B cell (primary cell): Measurements from ENCODE around the gene BLOC1S1. TPM values are rescaled to one million over a fixed set of nuclear protein-coding genes. Genes with fewer than 3 reads are reported as not detected.

Source experiments
- ATAC-seq: fragments of 200-7000 bp; cut with Tn5 transposase; one replicate; pipeline ENCODE4 v1.10.0; 2021; ENCODE audit warnings: low read depth, mild to moderate bottlenecking, moderate number of reproducible peaks, moderate library complexity
- CTCF ChIA-PET: fragments of 350-600 bp; sonication (Branson Sonifier 250); formaldehyde crosslinking; loops from one replicate; lab custom pipeline; 2021; ENCODE audit warnings: antibody characterized with exemption, inconsistent platforms; lab: Charles Lee
- POLR2A ChIA-PET: fragments of 350-600 bp; sonication (Branson Sonifier 250); formaldehyde crosslinking; loops from one replicate; lab custom pipeline; 2021; ENCODE audit warnings: antibody characterized with exemption; lab: Charles Lee
- DNase-seq: peaks from one replicate; pipeline ENCODE4 v3.0.0; 2013
- H2AFZ ChIP-seq: 2 replicates; pipeline ENCODE4 v1.6.1; 2012; ENCODE audit warnings: mild to moderate bottlenecking, low read depth, low read length; ENCODE audit not compliant: insufficient read depth, poor library complexity, severe bottlenecking
- H3K27ac ChIP-seq, 2 donors: 1 replicate in 1 of 2; 2 replicates in 1 of 2; pipeline ENCODE4 v1.5.1; 2012 to 2013; ENCODE audit warnings: low read length in 2 of 2, mild to moderate bottlenecking in 2 of 2, moderate library complexity in 1 of 2
- H3K27me3 ChIP-seq, 4 experiments: fragments of 200-600 bp in 1 of 4; sonication (generic) in 1 of 4; replicated peaks in 1 of 4; 1 replicate in 2 of 4; 2 replicates in 2 of 4; pipeline versions ENCODE4 v1.6.1 to v1.7.0; 2013 to 2016; ENCODE audit warnings: low read length in 3 of 4, mild to moderate bottlenecking in 2 of 4, mixed read lengths in 1 of 4, moderate library complexity in 1 of 4; ENCODE audit not compliant: insufficient read depth in 4 of 4, control insufficient read depth in 3 of 4; ENCODE audit errors: control extremely low read depth in 1 of 4
- H3K36me3 ChIP-seq, 2 experiments: replicated peaks in 1 of 2; 1 replicate in 1 of 2; 2 replicates in 1 of 2; pipeline versions ENCODE4 v1.6.1 to v1.7.1; 2013; ENCODE audit warnings: low read length in 1 of 2; ENCODE audit not compliant: insufficient read depth in 2 of 2, control insufficient read depth in 1 of 2; ENCODE audit errors: control extremely low read depth in 1 of 2, extremely low read depth in 1 of 2
- H3K4me1 ChIP-seq, 2 donors: fragments of 200-600 bp in 1 of 2; sonication (generic) in 1 of 2; 1 replicate in 1 of 2; 2 replicates in 1 of 2; pipeline versions ENCODE4 v1.5.1 to v1.6.1; 2013 to 2017; ENCODE audit warnings: low read length in 2 of 2; ENCODE audit not compliant: control insufficient read depth in 2 of 2, insufficient read depth in 2 of 2
- H3K4me2 ChIP-seq: replicated peaks from 2 replicates; pipeline ENCODE3; 2012; ENCODE audit warnings: mild to moderate bottlenecking, low read depth, low read length; ENCODE audit not compliant: poor library complexity, severe bottlenecking
- H3K4me3 ChIP-seq, 5 experiments: fragments of 200-600 bp in 1 of 5; sonication (generic) in 1 of 5; 1 replicate in 3 of 5; 2 replicates in 2 of 5; pipeline versions ENCODE4 v1.5.1 to v1.7.0; 2011 to 2016; ENCODE audit warnings: low read length in 4 of 5, mild to moderate bottlenecking in 4 of 5, low read depth in 2 of 5, control low read depth in 1 of 5, moderate library complexity in 1 of 5; ENCODE audit not compliant: insufficient read depth in 1 of 5; ENCODE audit errors: control extremely low read depth in 1 of 5, extremely low read depth in 1 of 5
- H3K79me2 ChIP-seq: fragments of 200-600 bp; sonication (generic); one replicate; pipeline ENCODE4 v1.6.0; 2016; ENCODE audit warnings: low read length; ENCODE audit not compliant: control insufficient read depth, insufficient read depth
- H3K9ac ChIP-seq: fragments of 200-600 bp; sonication (generic); 2 replicates; pipeline ENCODE4 v1.6.1; 2017; ENCODE audit warnings: mild to moderate bottlenecking, low read length, moderate library complexity
- H3K9me3 ChIP-seq, 3 donors: one replicate each; pipeline versions ENCODE4 v1.6.1 to v1.7.1; 2013; ENCODE audit warnings: low read length in 2 of 3; ENCODE audit not compliant: control insufficient read depth in 2 of 3, insufficient read depth in 1 of 3; ENCODE audit errors: control extremely low read depth in 1 of 3
- H4K20me1 ChIP-seq: 2 replicates; pipeline ENCODE4 v1.6.0; 2012; ENCODE audit warnings: mild to moderate bottlenecking, low read length; ENCODE audit not compliant: insufficient read depth, control insufficient read depth, poor library complexity, severe bottlenecking
- H3K27ac Mint-ChIP-seq: one replicate; pipeline ENCODE4 v1.8.0; 2021; ENCODE audit warnings: mixed read lengths
- H3K27me3 Mint-ChIP-seq: one replicate; pipeline ENCODE4 v1.8.0; 2021; ENCODE audit warnings: mixed read lengths
- H3K4me1 Mint-ChIP-seq: one replicate; pipeline ENCODE4 v1.8.0; 2021; ENCODE audit warnings: mixed read lengths
- H3K4me3 Mint-ChIP-seq: one replicate; pipeline ENCODE4 v1.8.0; 2021; ENCODE audit warnings: mixed read lengths
- H3K9me3 Mint-ChIP-seq: one replicate; pipeline ENCODE4 v1.8.0; 2022; ENCODE audit warnings: mixed read lengths; ENCODE audit not compliant: insufficient read depth
- CTCF ChIP-seq: fragments of 200-600 bp; IDR thresholded peaks from one replicate; pipeline ENCODE4 v1.8.0; 2022; ENCODE audit warnings: antibody characterized with exemption, mild to moderate bottlenecking
- EZH2 ChIP-seq: IDR thresholded peaks from 2 replicates; pipeline ENCODE4 v1.6.1; 2012; ENCODE audit warnings: borderline replicate concordance, low read depth, mild to moderate bottlenecking, moderate library complexity, low read length; ENCODE audit not compliant: insufficient read depth, poor library complexity, severe bottlenecking
- WGBS: methylation state at CpG from one replicate; pipeline ENCODE4 v1.1.5; 2013; ENCODE audit warnings: missing lambda C conversion rate; ENCODE audit not compliant: insufficient coverage; 5-methylcytosine and 5-hydroxymethylcytosine counted together
- intact Hi-C: fragments of 100-400 bp; cut with micrococcal nuclease; formaldehyde crosslinking; loops from one replicate; pipeline ENCODE4 v1.10.0; 2022
- polyA plus RNA-seq: library from polyadenylated mRNA; depleted of rRNA; stranded (reverse); fragments of >200 nt; gene quantifications from 2 replicates; pipeline ENCODE4 v1.2.3, GENCODE V29; 2012
- total RNA-seq, 2 donors: library from RNA; stranded (reverse); fragments of 120-200 nt in 1 of 2; gene quantifications; 1 replicate in 1 of 2; 2 replicates in 1 of 2; pipeline versions ENCODE4 v1.2.3 to v1.2.4, GENCODE V29; 2013 to 2022

BLOC1S1 gene
- total and polyA plus RNA-seq, 2 donors (not counting 1 experiment from before 2014, with no cell fraction given) = 71.1 to 229 TPM

- no peak overlapping the region for H3K4me3 Mint-ChIP-seq
- Histone ChIP-seq H4K20me1 (peaks cover 23% of the 10 kb centered on the region), H3K4me3 (no peak overlapping the region)
These were observed 3.5 kb downstream of the BLOC1S1 start for GRCh38 chr12:55719371-55719770.

More at GRCh38 chr12:55719371-55719770, 3.5 kb downstream of the BLOC1S1 start:
- Histone ChIP-seq H3K9me3 (no peaks in the 10 kb centered on the region), H3K27ac (no peak overlapping the region), H3K9ac (no peak overlapping the region), H3K4me1 (peaks cover 16 to 36% of the 10 kb centered on the region in 2 donors), H3K27me3 (no peaks in the 10 kb centered on the region), H2AFZ (no peak overlapping the region), H3K4me2 (no peak overlapping the region), H3K79me2 (peaks cover 25% of the 10 kb centered on the region), H3K36me3 (peaks cover 0 to 27% of the 10 kb centered on the region in 2 experiments)
- Mint-ChIP-seq H3K27me3 (no peaks in the 10 kb centered on the region), H3K9me3 (no peaks in the 10 kb centered on the region), H3K27ac (no peak overlapping the region), H3K4me1 (peaks cover 42% of the 10 kb centered on the region)
- ATAC-seq (no peak), DNase-seq (no peak)
- no CpG with 5 or more reads among the region's 7 CpGs for WGBS
- POLR2A ChIA-PET = no interaction called here
- TF ChIP-seq EZH2 (no peak), CTCF (no peak)
- CTCF ChIA-PET = interaction anchor here (0.6 to 11.0 kb wide), 5 partner anchors 10 to 656 kb away, joined by 3 to 147 read pairs (median 9); partner anchors contain the start of gene CD63
- intact Hi-C loops = no loop called here
